Neural progenitor cell (in vitro differentiated cells): Measurements from ENCODE around the gene GIGYF1.

Source experiments
- EZH2 ChIP-seq: fragments of 200-600 bp; sonication (generic); IDR thresholded peaks from 2 replicates; pipeline ENCODE4 v1.6.1; 2017; ENCODE audit warnings: antibody characterized with exemption, mild to moderate bottlenecking, moderate library complexity
- EZH2phosphoT487 ChIP-seq: fragments of 200-600 bp; sonication (generic); IDR thresholded peaks from 2 replicates; pipeline ENCODE4 v1.6.1; 2017; ENCODE audit warnings: antibody characterized with exemption
- TF ChIP-seq, protein P1 (sequence below): fragments of 200-600 bp; sonication (generic); IDR thresholded peaks from 2 replicates; pipeline ENCODE4 v1.5.1; 2017; ENCODE audit warnings: antibody characterized with exemption, mild to moderate bottlenecking

- TF ChIP-seq, protein P1, sequence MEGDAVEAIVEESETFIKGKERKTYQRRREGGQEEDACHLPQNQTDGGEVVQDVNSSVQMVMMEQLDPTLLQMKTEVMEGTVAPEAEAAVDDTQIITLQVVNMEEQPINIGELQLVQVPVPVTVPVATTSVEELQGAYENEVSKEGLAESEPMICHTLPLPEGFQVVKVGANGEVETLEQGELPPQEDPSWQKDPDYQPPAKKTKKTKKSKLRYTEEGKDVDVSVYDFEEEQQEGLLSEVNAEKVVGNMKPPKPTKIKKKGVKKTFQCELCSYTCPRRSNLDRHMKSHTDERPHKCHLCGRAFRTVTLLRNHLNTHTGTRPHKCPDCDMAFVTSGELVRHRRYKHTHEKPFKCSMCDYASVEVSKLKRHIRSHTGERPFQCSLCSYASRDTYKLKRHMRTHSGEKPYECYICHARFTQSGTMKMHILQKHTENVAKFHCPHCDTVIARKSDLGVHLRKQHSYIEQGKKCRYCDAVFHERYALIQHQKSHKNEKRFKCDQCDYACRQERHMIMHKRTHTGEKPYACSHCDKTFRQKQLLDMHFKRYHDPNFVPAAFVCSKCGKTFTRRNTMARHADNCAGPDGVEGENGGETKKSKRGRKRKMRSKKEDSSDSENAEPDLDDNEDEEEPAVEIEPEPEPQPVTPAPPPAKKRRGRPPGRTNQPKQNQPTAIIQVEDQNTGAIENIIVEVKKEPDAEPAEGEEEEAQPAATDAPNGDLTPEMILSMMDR: no peak
- TF ChIP-seq EZH2 (no peak), EZH2phosphoT487 (no peak)
Measured at GRCh38 chr7:100639995-100640516, 54.0 kb downstream of the GIGYF1 start.
